Suprapubic skin (tissue), 4 donors: ENCODE measurements around the gene NOA1. TPM values are rescaled to one million over a fixed set of nuclear protein-coding genes. Genes with fewer than 3 reads are reported as not detected.

Experiments used
- DNase-seq, 2 donors: peaks; one replicate each; pipeline ENCODE4 v3.0.0-alpha.2; 2019; ENCODE audit warnings: low spot score in 2 of 2
- H3K27ac ChIP-seq: fragments of 200-600 bp; sonication (generic); one replicate; pipeline ENCODE4 v1.5.1; 2019
- H3K27me3 ChIP-seq: fragments of 200-600 bp; sonication (generic); one replicate; pipeline ENCODE4 v1.5.1; 2019
- H3K36me3 ChIP-seq: fragments of 200-600 bp; sonication (generic); one replicate; pipeline ENCODE4 v1.5.1; 2019
- H3K4me1 ChIP-seq: fragments of 200-600 bp; sonication (generic); one replicate; pipeline ENCODE4 v1.5.1; 2019
- H3K4me3 ChIP-seq: fragments of 200-600 bp; sonication (generic); one replicate; pipeline ENCODE4 v1.5.1; 2019; ENCODE audit warnings: mild to moderate bottlenecking
- H3K9me3 ChIP-seq: fragments of 200-600 bp; sonication (generic); one replicate; pipeline ENCODE4 v1.5.1; 2019
- EP300 ChIP-seq: sonication (generic); formaldehyde crosslinking; IDR thresholded peaks from one replicate; pipeline ENCODE4 v1.6.1; 2017; ENCODE audit warnings: antibody characterized with exemption
- POLR2AphosphoS5 ChIP-seq, 3 donors: sonication (generic); formaldehyde crosslinking; IDR thresholded peaks; one replicate each; pipeline ENCODE4 v1.6.1; 2017; ENCODE audit warnings: antibody characterized with exemption in 3 of 3
- WGBS: methylation state at CpG from one replicate; pipeline ENCODE4 v1.1.5; 2018; 5-methylcytosine and 5-hydroxymethylcytosine counted together
- total RNA-seq, 4 donors: library from RNA; depleted of rRNA; stranded (reverse); fragments of >200 nt; gene quantifications; one replicate each; pipeline ENCODE4 v1.1.0, GENCODE V29; 2016
- TF ChIP-seq, protein P1 (sequence below), 2 donors: fragments of 200-600 bp in 1 of 2; fragments of 450-650 bp in 1 of 2; sonication (generic) in 1 of 2; IDR thresholded peaks; one replicate each; pipeline ENCODE4 v1.5.1; 2016 to 2019; ENCODE audit warnings: antibody characterized with exemption in 2 of 2, mild to moderate bottlenecking in 1 of 2, moderate library complexity in 1 of 2

The NOA1 gene
- total RNA-seq, 4 donors from 2014 or later, result 26.8 to 32.3 (median 30.1) TPM

GRCh38 chr4:56914336-56914735, 63.1 kb downstream of the NOA1 start:
- TF ChIP-seq, protein P1, sequence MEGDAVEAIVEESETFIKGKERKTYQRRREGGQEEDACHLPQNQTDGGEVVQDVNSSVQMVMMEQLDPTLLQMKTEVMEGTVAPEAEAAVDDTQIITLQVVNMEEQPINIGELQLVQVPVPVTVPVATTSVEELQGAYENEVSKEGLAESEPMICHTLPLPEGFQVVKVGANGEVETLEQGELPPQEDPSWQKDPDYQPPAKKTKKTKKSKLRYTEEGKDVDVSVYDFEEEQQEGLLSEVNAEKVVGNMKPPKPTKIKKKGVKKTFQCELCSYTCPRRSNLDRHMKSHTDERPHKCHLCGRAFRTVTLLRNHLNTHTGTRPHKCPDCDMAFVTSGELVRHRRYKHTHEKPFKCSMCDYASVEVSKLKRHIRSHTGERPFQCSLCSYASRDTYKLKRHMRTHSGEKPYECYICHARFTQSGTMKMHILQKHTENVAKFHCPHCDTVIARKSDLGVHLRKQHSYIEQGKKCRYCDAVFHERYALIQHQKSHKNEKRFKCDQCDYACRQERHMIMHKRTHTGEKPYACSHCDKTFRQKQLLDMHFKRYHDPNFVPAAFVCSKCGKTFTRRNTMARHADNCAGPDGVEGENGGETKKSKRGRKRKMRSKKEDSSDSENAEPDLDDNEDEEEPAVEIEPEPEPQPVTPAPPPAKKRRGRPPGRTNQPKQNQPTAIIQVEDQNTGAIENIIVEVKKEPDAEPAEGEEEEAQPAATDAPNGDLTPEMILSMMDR (IDR thresholded peaks at IDR 0.05), result no peak
- TF ChIP-seq POLR2AphosphoS5 (IDR thresholded peaks at IDR 0.05), result no peak
- TF ChIP-seq EP300, result no peak
- no peaks in the 10 kb centered on the region for H3K27me3 ChIP-seq
- no peak for DNase-seq
- H3K36me3 ChIP-seq, result peaks cover 18% of the 10 kb centered on the region
- H3K4me1 ChIP-seq, result peaks cover 58% of the 10 kb centered on the region
- H3K27ac ChIP-seq, result no peak overlapping the region
- H3K4me3 ChIP-seq, result no peak overlapping the region
- 79% methylated on average over 3 of the region's 3 CpGs for WGBS
- no peaks in the 10 kb centered on the region for H3K9me3 ChIP-seq

Other genes with a start within 250 kb of the NOA1 start
- not detected for gene SPINK2, start 155.9 kb downstream of the NOA1 start, total RNA-seq
- 10 to 100 TPM; 27.7 to 70.8 (median 50.5) TPM for gene REST, start 69.7 kb downstream of the NOA1 start, total RNA-seq
- 100 to 1,000 TPM in 1 of 4 donors, 10 to 100 TPM in 3; 55.5 to 111 (median 61.5) TPM for gene POLR2B, start 1.3 kb upstream of the NOA1 start, total RNA-seq
- gene IGFBP7, start 132.8 kb upstream of the NOA1 start, total RNA-seq, result 100 to 1,000 TPM in 3 of 4 donors, 10 to 100 TPM in 1; 85.3 to 152 (median 125) TPM